DOHH2 (cell line): ENCODE measurements around the gene IRF6.

Experiments
- H3F3A ChIP-seq: fragments of 200-600 bp; sonication (generic), shearing (Covaris generic); 2 replicates; pipeline ENCODE4 v1.6.0; 2016; ENCODE audit warnings: antibody characterized with exemption, mild to moderate bottlenecking; ENCODE audit not compliant: control insufficient read depth, insufficient read depth
- H3K27ac ChIP-seq: fragments of 200-600 bp; sonication (generic); 2 replicates; pipeline ENCODE4 v1.5.1; 2014; ENCODE audit warnings: low read depth, mild to moderate bottlenecking, low read length, moderate library complexity
- H3K27me3 ChIP-seq: fragments of 200-600 bp; sonication (generic); 2 replicates; pipeline ENCODE4 v1.6.1; 2014; ENCODE audit warnings: mild to moderate bottlenecking, low read length, mixed read lengths; ENCODE audit not compliant: control insufficient read depth
- H3K36me3 ChIP-seq: fragments of 200-600 bp; sonication (generic); 2 replicates; pipeline ENCODE4 v1.6.1; 2014; ENCODE audit warnings: mild to moderate bottlenecking, low read length, moderate library complexity, mixed read lengths; ENCODE audit not compliant: control insufficient read depth
- H3K4me1 ChIP-seq: fragments of 200-600 bp; sonication (generic); 2 replicates; pipeline ENCODE4 v1.6.1; 2014; ENCODE audit warnings: mild to moderate bottlenecking, low read length, mixed read lengths; ENCODE audit not compliant: control insufficient read depth
- H3K4me2 ChIP-seq: fragments of 200-600 bp; sonication (generic); 2 replicates; pipeline ENCODE4 v1.6.0; 2014; ENCODE audit warnings: mild to moderate bottlenecking, low read length, moderate library complexity
- H3K4me3 ChIP-seq: fragments of 200-600 bp; sonication (generic); 2 replicates; pipeline ENCODE4 v1.5.1; 2014; ENCODE audit warnings: mild to moderate bottlenecking, low read length, mixed read lengths
- H3K79me2 ChIP-seq: fragments of 200-600 bp; sonication (generic); 2 replicates; pipeline ENCODE4 v1.6.1; 2014; ENCODE audit warnings: mild to moderate bottlenecking, low read length, mixed read lengths; ENCODE audit not compliant: control insufficient read depth
- H3K9me2 ChIP-seq: fragments of 200-600 bp; sonication (generic); replicated peaks from 2 replicates; pipeline ENCODE4 v1.6.1; 2014; ENCODE audit warnings: mild to moderate bottlenecking, low read length, mixed read lengths; ENCODE audit not compliant: control insufficient read depth
- H3K9me3 ChIP-seq: fragments of 200-600 bp; sonication (generic); 2 replicates; pipeline ENCODE4 v1.6.1; 2014; ENCODE audit warnings: antibody characterized with exemption, low read length, mixed read lengths; ENCODE audit not compliant: control insufficient read depth, insufficient read depth
- H4K20me1 ChIP-seq: fragments of 200-600 bp; sonication (generic); 2 replicates; pipeline ENCODE4 v1.6.0; 2014; ENCODE audit warnings: low read depth, mild to moderate bottlenecking, antibody characterized with exemption, low read length, moderate library complexity; ENCODE audit not compliant: control insufficient read depth, insufficient read depth
- CTCF ChIP-seq: fragments of 200-600 bp; sonication (generic); IDR thresholded peaks from one replicate; pipeline ENCODE4 v1.5.1; 2014; ENCODE audit warnings: antibody characterized with exemption, mild to moderate bottlenecking, low read depth, low read length; ENCODE audit not compliant: poor library complexity, severe bottlenecking
- EZH2phosphoT487 ChIP-seq: fragments of 200-600 bp; sonication (generic); IDR thresholded peaks from 2 replicates; pipeline ENCODE4 v1.6.1; 2017; ENCODE audit warnings: borderline replicate concordance, mild to moderate bottlenecking, antibody characterized with exemption, low read length, moderate library complexity, mixed read lengths

Gene IRF6

GRCh38 chr1:209791920-209792319, 14.0 kb downstream of the IRF6 start:
- no peaks in the 10 kb centered on the region for H3F3A ChIP-seq
- no peaks in the 10 kb centered on the region for H3K4me1 ChIP-seq
- no peaks in the 10 kb centered on the region for H3K79me2 ChIP-seq
- no peaks in the 10 kb centered on the region for H3K9me2 ChIP-seq
- no peak overlapping the region for H3K4me2 ChIP-seq
- no peaks in the 10 kb centered on the region for H3K9me3 ChIP-seq
- H3K27ac ChIP-seq = no peak overlapping the region
- H4K20me1 ChIP-seq = no peaks in the 10 kb centered on the region
- H3K4me3 ChIP-seq = no peak overlapping the region
- no peaks in the 10 kb centered on the region for H3K36me3 ChIP-seq
- TF ChIP-seq CTCF = no peak
- TF ChIP-seq EZH2phosphoT487 = no peak
- H3K27me3 ChIP-seq = peaks cover 30% of the 10 kb centered on the region

- Histone ChIP-seq H3K9me2 (no peaks in the 10 kb centered on the region), H3K36me3 (no peaks in the 10 kb centered on the region), H3K4me2 (no peak overlapping the region), H3F3A (no peaks in the 10 kb centered on the region), H3K9me3 (peaks cover 2% of the 10 kb centered on the region), H3K27me3 (peaks cover 25% of the 10 kb centered on the region), H3K4me1 (no peaks in the 10 kb centered on the region), H4K20me1 (no peaks in the 10 kb centered on the region), H3K79me2 (no peaks in the 10 kb centered on the region), H3K4me3 (no peak overlapping the region), H3K27ac (no peak overlapping the region)
- TF ChIP-seq CTCF (no peak), EZH2phosphoT487 (no peak)
Measured at GRCh38 chr1:209790286-209791193, 15.4 kb downstream of the IRF6 start.

- H3K4me2 ChIP-seq = no peak overlapping the region
- no peaks in the 10 kb centered on the region for H3K9me2 ChIP-seq
Measured at GRCh38 chr1:209789245-209789644, 16.7 kb downstream of the IRF6 start.

More at GRCh38 chr1:209789245-209789644, 16.7 kb downstream of the IRF6 start:
- H4K20me1 ChIP-seq = no peaks in the 10 kb centered on the region
- peaks cover under 1% of the 10 kb centered on the region for H3K79me2 ChIP-seq
- H3K27me3 ChIP-seq = peaks cover 19% of the 10 kb centered on the region
- no peaks in the 10 kb centered on the region for H3F3A ChIP-seq
- H3K36me3 ChIP-seq = no peaks in the 10 kb centered on the region
- TF ChIP-seq CTCF (no peak), EZH2phosphoT487 (no peak)
- H3K9me3 ChIP-seq = peaks cover 11% of the 10 kb centered on the region
- H3K4me3 ChIP-seq = no peak overlapping the region
- H3K27ac ChIP-seq = no peak overlapping the region
- peaks cover 8% of the 10 kb centered on the region for H3K4me1 ChIP-seq
